HL-60 (cell line): ENCODE results near the gene DOP1A.

Experiments used
- CTCF ChIP-seq: IDR thresholded peaks from one replicate; pipeline ENCODE4 v1.5.1; 2011; ENCODE audit warnings: low read length, control low read depth, inconsistent platforms; ENCODE audit not compliant: insufficient read depth
- GABPA ChIP-seq: IDR thresholded peaks from 2 replicates; pipeline ENCODE4 v1.6.1; 2012; ENCODE audit warnings: low read depth
- POLR2AphosphoS5 ChIP-seq: IDR thresholded peaks from 2 replicates; pipeline ENCODE4 v1.6.1; 2012; ENCODE audit warnings: low read depth
- SPI1 ChIP-seq: IDR thresholded peaks from 2 replicates; pipeline ENCODE4 v1.6.1; 2012; ENCODE audit warnings: low read depth, mild to moderate bottlenecking, borderline replicate concordance
- TF ChIP-seq, protein P1 (sequence below): IDR thresholded peaks from 2 replicates; pipeline ENCODE4 v1.6.1; 2012; ENCODE audit warnings: low read depth; ENCODE audit not compliant: insufficient replicate concordance

DNA sequence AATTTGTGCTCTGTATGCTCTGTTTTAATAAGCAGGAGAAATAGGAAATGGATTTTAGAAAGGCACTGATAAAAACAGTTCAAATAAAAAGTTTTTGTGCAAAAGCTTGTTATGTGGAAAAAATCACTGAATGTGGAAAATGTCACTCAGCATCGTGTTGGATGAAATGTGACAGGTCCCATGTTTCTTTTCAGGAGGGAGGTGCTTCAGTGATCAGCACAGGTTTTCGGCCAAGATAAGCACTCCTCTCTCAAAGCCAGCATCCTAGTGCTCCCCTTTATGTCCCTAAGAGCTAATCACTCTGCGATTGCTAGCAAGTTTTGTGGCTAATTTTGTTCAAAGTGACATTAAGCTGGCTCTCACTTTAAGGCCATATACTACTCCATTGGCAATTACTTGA, 13.8 kb upstream of the DOP1A start:
- TF ChIP-seq CTCF, result no peak
- TF ChIP-seq POLR2AphosphoS5, result no peak
- TF ChIP-seq, protein P1, sequence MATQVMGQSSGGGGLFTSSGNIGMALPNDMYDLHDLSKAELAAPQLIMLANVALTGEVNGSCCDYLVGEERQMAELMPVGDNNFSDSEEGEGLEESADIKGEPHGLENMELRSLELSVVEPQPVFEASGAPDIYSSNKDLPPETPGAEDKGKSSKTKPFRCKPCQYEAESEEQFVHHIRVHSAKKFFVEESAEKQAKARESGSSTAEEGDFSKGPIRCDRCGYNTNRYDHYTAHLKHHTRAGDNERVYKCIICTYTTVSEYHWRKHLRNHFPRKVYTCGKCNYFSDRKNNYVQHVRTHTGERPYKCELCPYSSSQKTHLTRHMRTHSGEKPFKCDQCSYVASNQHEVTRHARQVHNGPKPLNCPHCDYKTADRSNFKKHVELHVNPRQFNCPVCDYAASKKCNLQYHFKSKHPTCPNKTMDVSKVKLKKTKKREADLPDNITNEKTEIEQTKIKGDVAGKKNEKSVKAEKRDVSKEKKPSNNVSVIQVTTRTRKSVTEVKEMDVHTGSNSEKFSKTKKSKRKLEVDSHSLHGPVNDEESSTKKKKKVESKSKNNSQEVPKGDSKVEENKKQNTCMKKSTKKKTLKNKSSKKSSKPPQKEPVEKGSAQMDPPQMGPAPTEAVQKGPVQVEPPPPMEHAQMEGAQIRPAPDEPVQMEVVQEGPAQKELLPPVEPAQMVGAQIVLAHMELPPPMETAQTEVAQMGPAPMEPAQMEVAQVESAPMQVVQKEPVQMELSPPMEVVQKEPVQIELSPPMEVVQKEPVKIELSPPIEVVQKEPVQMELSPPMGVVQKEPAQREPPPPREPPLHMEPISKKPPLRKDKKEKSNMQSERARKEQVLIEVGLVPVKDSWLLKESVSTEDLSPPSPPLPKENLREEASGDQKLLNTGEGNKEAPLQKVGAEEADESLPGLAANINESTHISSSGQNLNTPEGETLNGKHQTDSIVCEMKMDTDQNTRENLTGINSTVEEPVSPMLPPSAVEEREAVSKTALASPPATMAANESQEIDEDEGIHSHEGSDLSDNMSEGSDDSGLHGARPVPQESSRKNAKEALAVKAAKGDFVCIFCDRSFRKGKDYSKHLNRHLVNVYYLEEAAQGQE, result no peak
- TF ChIP-seq SPI1, result no peak
- no peak for TF ChIP-seq GABPA
